Neural progenitor cell (in vitro differentiated cells): ENCODE results near the gene NBEA.

Source experiments
- CTCF ChIP-seq: fragments of 200-600 bp; sonication (generic); IDR thresholded peaks from 2 replicates; pipeline ENCODE4 v1.5.1; 2017; ENCODE audit warnings: antibody characterized with exemption, mild to moderate bottlenecking
- EZH2 ChIP-seq: fragments of 200-600 bp; sonication (generic); IDR thresholded peaks from 2 replicates; pipeline ENCODE4 v1.6.1; 2017; ENCODE audit warnings: antibody characterized with exemption, mild to moderate bottlenecking, moderate library complexity

- TF ChIP-seq CTCF (no peak), EZH2 (no peak)
These were observed 592.3 kb downstream of the NBEA start for GRCh38 chr13:35534343-35534742.
